ENCODE measurements around the gene SENP7.
"Not testable (repeated sequence)": the region's sequence is repeated elsewhere in the genome, so short reads cannot be mapped to it uniquely, and the experiment has no call there.

The SENP7 gene, protein sequence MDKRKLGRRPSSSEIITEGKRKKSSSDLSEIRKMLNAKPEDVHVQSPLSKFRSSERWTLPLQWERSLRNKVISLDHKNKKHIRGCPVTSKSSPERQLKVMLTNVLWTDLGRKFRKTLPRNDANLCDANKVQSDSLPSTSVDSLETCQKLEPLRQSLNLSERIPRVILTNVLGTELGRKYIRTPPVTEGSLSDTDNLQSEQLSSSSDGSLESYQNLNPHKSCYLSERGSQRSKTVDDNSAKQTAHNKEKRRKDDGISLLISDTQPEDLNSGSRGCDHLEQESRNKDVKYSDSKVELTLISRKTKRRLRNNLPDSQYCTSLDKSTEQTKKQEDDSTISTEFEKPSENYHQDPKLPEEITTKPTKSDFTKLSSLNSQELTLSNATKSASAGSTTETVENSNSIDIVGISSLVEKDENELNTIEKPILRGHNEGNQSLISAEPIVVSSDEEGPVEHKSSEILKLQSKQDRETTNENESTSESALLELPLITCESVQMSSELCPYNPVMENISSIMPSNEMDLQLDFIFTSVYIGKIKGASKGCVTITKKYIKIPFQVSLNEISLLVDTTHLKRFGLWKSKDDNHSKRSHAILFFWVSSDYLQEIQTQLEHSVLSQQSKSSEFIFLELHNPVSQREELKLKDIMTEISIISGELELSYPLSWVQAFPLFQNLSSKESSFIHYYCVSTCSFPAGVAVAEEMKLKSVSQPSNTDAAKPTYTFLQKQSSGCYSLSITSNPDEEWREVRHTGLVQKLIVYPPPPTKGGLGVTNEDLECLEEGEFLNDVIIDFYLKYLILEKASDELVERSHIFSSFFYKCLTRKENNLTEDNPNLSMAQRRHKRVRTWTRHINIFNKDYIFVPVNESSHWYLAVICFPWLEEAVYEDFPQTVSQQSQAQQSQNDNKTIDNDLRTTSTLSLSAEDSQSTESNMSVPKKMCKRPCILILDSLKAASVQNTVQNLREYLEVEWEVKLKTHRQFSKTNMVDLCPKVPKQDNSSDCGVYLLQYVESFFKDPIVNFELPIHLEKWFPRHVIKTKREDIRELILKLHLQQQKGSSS

DNA sequence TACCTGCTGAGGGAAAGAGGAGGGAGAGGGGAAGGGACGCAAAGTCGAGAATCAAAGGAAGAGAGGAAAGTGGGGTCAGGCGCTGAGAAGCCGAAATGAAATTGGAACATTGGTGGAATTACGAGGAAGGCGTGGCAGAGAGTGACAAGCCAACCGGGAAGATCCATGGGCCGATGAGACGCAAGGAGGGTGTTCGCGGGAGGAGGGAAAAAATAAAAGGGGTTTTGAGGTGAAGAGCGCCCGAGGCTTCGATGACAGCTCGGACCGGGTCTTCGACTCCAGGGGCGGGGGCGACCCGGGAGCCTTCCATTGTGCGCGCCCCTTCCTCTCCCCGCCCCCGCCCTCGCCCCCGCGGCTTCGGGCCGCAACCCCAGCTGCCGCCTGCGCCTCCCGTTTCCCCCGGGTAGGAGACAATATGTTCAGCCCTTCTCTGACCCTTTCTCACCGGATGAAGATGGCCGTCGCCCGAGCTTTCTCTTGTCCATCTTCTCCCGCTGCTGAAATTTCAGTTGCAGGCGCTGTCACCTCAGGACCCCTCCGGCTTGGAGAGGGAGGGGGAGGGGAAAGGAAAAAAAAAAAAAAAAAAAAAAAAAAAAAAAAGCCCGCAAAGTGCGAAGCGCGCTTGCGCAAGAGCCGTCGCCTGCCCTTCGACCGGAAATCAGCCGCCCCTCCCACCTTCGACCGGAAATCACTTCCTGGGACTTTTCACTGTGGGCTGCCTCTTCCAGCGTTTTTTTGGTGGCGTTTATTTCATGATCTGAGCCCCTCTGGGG is at the start of gene SENP7:
SENP7 (minus strand) TSS at position 567 of the 773 bp plus-strand sequence; CDS start at position 485, 82 bp downstream.
- Histone ChIP-seq H3K4me3 (replicated peaks; ENCODE audit: low read depth, low read length) (peak within 1 kb of the TSS; percentile 78), H3K36me3 (ENCODE audit: control insufficient read depth, insufficient read depth, low read length) (no peaks in the 10 kb centered on the region), H3K27me3 (replicated peaks; ENCODE audit: control insufficient read depth, insufficient read depth, low read length) (no peaks in the 10 kb centered on the region)
- DNase-seq (ENCODE audit: extremely low read depth, insufficient read length) = peak; percentile 76
- TF ChIP-seq, protein P1, sequence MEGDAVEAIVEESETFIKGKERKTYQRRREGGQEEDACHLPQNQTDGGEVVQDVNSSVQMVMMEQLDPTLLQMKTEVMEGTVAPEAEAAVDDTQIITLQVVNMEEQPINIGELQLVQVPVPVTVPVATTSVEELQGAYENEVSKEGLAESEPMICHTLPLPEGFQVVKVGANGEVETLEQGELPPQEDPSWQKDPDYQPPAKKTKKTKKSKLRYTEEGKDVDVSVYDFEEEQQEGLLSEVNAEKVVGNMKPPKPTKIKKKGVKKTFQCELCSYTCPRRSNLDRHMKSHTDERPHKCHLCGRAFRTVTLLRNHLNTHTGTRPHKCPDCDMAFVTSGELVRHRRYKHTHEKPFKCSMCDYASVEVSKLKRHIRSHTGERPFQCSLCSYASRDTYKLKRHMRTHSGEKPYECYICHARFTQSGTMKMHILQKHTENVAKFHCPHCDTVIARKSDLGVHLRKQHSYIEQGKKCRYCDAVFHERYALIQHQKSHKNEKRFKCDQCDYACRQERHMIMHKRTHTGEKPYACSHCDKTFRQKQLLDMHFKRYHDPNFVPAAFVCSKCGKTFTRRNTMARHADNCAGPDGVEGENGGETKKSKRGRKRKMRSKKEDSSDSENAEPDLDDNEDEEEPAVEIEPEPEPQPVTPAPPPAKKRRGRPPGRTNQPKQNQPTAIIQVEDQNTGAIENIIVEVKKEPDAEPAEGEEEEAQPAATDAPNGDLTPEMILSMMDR (IDR thresholded peaks at IDR 0.05; ENCODE audit: insufficient read depth, low read length, poor library complexity, severe bottlenecking) = no peak

DNA sequence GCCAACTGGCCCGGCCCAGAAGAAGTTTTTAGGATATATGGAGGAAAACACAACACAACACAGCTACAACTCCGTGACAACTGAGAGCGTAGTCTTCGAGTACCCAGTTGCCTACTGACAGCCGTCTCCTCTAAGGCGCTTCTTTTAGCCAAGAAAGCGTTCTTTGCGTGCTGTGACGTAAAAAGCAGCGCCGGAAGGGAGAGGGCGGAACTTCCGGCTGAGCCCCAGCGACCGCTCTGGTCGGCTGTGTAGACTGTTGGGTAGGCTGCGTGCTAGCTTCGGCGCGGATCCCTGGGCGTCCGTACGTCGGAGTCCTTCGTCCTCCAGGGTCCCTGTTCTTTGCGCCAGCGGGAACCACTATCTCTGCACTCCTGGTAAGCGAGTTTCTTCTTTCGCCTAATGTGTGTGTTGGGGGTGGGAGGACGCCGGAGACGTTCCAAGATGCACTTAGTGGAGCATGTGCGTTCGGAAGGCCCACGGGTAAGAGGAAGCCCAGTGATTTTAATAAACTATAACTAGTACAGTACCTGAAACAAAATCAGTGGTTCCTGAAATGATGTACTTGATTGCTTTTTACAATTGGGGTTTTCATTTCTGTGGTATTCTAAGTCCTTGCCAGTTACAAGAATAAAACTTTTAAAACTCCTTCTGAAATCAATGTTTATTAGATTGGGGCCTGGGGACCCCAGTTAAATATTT is 48.8 kb upstream of the SENP7 start, which contains the start of gene TRMT10C:
TRMT10C (plus strand) TSS at position 239 of the 699 bp plus-strand sequence. CDS start 2,914 bp downstream, outside the sequence.
- Histone ChIP-seq H3K27me3 (replicated peaks; ENCODE audit: control insufficient read depth, insufficient read depth, low read length) (no peaks in the 10 kb centered on the region), H3K36me3 (ENCODE audit: control insufficient read depth, insufficient read depth, low read length) (peaks cover 2% of the 10 kb centered on the region), H3K4me3 (replicated peaks; ENCODE audit: low read depth, low read length) (peak within 1 kb of the TSS; percentile 82)
- peak; percentile 92 for DNase-seq (ENCODE audit: extremely low read depth, insufficient read length)
- TF ChIP-seq, protein P1 (IDR thresholded peaks at IDR 0.05; ENCODE audit: insufficient read depth, low read length, poor library complexity, severe bottlenecking) = no peak

DNA sequence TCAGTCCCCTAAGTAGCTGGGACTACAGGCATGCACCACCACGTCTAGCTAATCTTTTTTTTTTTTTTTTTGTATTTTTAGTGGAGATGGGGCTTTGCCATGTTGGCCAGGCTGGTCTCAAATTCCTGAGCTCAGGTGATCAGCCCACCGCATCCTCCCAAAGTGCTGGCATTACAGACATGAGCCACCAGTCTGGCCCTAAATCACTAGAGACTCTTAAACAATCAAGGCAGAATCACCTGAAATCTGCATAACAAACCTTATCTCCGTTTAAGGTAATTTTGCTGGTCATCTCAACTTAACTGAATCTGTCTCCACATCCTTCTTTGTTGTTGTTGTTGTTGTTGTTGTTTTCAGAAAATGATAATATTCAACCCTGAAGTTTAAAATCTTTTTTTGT is 43.1 kb upstream of the SENP7 start:
- no peaks in the 10 kb centered on the region for H3K36me3 ChIP-seq (ENCODE audit: control insufficient read depth, insufficient read depth, low read length)
- TF ChIP-seq, protein P1 (IDR thresholded peaks at IDR 0.05; ENCODE audit: insufficient read depth, low read length, poor library complexity, severe bottlenecking) = no peak
- H3K4me3 ChIP-seq (replicated peaks; ENCODE audit: low read depth, low read length) = no peak overlapping the region
- H3K27me3 ChIP-seq (replicated peaks; ENCODE audit: control insufficient read depth, insufficient read depth, low read length) = no peaks in the 10 kb centered on the region
- DNase-seq (ENCODE audit: extremely low read depth, insufficient read length) = no peak

DNA sequence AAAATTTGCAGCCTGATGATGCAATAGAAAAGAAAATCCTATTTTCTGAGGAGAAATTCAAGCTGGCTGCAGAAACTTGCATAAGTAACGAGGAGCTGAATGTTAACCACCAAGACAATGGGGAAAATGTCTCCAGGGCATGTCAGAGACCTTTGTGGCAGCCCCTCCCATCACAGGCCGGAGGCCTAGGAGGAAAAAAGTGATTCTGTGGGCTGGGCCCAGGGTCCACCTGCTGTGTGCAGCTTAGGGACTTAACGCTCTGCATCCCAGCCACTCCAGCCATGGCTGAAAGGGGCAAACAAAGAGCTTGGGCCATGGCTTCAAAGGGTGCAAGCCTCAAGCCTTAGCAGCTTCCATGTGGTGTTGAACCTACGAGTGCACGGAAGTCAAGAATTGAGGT is 40.4 kb upstream of the SENP7 start:
- DNase-seq (ENCODE audit: extremely low read depth, insufficient read length); H3K4me3 ChIP-seq (replicated peaks; ENCODE audit: low read depth, low read length); H3K36me3 ChIP-seq (ENCODE audit: control insufficient read depth, insufficient read depth, low read length); H3K27me3 ChIP-seq (replicated peaks; ENCODE audit: control insufficient read depth, insufficient read depth, low read length): not testable (repeated sequence)

DNA sequence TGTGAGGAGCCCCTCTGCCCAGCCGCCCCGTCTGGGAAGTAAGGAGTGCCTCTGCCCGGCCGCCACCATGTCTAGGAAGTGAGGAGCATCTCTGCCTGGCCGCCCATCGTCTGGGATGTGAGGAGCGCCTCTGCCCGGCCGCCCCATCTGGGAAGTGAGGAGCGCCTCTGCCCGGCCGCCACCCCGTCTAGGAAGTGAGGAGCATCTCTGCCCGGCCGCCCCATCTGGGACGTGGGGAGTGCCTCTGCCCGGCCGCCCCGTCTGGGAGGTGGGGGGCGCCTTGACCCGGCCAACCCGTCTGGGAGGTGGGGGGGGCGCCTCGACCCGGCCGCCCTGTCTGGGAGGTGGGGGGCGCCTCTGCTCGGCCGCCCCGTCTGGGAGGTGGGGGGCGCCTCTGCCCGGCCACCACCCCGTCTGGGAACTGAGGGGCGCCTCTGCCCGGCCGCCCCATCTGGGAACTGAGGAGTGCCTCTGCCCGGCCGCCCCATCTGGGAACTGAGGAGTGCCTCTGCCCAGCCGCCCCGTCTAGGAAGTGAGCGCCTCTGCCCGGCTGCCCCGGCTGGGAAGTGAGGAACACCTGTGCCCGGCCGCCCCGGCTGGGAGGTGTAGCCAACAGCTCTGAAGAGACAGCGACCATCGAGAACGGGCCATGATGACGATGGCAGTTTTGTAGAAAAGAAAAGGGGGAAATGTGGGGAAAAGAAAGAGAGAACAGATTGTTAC is 38.5 kb upstream of the SENP7 start:
- not testable (repeated sequence) for DNase-seq (ENCODE audit: extremely low read depth, insufficient read length); H3K4me3 ChIP-seq (replicated peaks; ENCODE audit: low read depth, low read length); H3K27me3 ChIP-seq (replicated peaks; ENCODE audit: control insufficient read depth, insufficient read depth, low read length); H3K36me3 ChIP-seq (ENCODE audit: control insufficient read depth, insufficient read depth, low read length)
